Spinal cord (tissue), 10 donors: ENCODE data around the gene CEBPA. TPM values are rescaled to one million over a fixed set of nuclear protein-coding genes. Genes with fewer than 3 reads are reported as not detected.
"Not testable (repeated sequence)": the region's sequence is repeated elsewhere in the genome, so short reads cannot be mapped to it uniquely, and the experiment has no call there.

Experiments used
- DNase-seq, 6 donors: peaks; one replicate each; pipeline versions ENCODE4 v3.0.0 to v3.0.0-alpha.2; 2013 to 2015; ENCODE audit warnings: low spot score in 6 of 6, low read depth in 4 of 6
- H3K27ac ChIP-seq: one replicate; pipeline ENCODE4 v1.5.1; 2013; ENCODE audit warnings: low read depth, low read length, control low read depth
- H3K27me3 ChIP-seq: one replicate; pipeline ENCODE4 v1.6.1; 2013; ENCODE audit warnings: low read length; ENCODE audit not compliant: control insufficient read depth, insufficient read depth
- H3K36me3 ChIP-seq: one replicate; pipeline ENCODE4 v1.6.1; 2013; ENCODE audit warnings: low read length; ENCODE audit not compliant: control insufficient read depth, insufficient read depth
- H3K4me1 ChIP-seq: one replicate; pipeline ENCODE4 v1.6.1; 2013; ENCODE audit warnings: low read length; ENCODE audit not compliant: control insufficient read depth, insufficient read depth
- H3K4me3 ChIP-seq: one replicate; pipeline ENCODE4 v1.5.1; 2013; ENCODE audit warnings: low read depth, low read length, control low read depth
- H3K9me3 ChIP-seq: one replicate; pipeline ENCODE4 v1.6.1; 2013; ENCODE audit warnings: low read length; ENCODE audit not compliant: control insufficient read depth, insufficient read depth
- WGBS: methylation state at CpG from one replicate; pipeline ENCODE4 v1.1.5; 2013; ENCODE audit warnings: missing lambda C conversion rate; ENCODE audit not compliant: insufficient coverage; 5-methylcytosine and 5-hydroxymethylcytosine counted together
- polyA plus RNA-seq, 2 donors: library from polyadenylated mRNA; unstranded; fragments of 120-200 nt; gene quantifications; one replicate each; pipeline ENCODE4 v1.2.1, GENCODE V29; 2013; ENCODE audit not compliant: insufficient read length in 2 of 2
- total RNA-seq, 2 donors: library from RNA; depleted of rRNA in 1 of 2; stranded (reverse); fragments of 120-200 nt in 1 of 2; fragments of >200 nt in 1 of 2; gene quantifications; one replicate each; pipeline versions ENCODE4 v1.2.3 to v1.2.4, GENCODE V29; 2013 to 2014
- donor health status: healthy.

Gene CEBPA
- total and polyA plus RNA-seq, 4 donors: 5.1 to 6.7 (median 6.2) TPM

- 63% methylated on average over 6 of the region's 14 CpGs for WGBS
- Histone ChIP-seq H3K9me3 (no peaks in the 10 kb centered on the region), H3K27me3 (peaks cover 38% of the 10 kb centered on the region), H3K4me3 (no peak overlapping the region), H3K27ac (no peak overlapping the region), H3K36me3 (no peaks in the 10 kb centered on the region), H3K4me1 (peaks cover 38% of the 10 kb centered on the region)
- DNase-seq: no peak
Observed at GRCh38 chr19:33296488-33296971, 5.8 kb downstream of the CEBPA start.

GRCh38 chr19:33295621-33296487 lies 6.5 kb downstream of the CEBPA start:
- Histone ChIP-seq H3K27ac (no peak overlapping the region), H3K4me1 (peaks cover 39% of the 10 kb centered on the region), H3K4me3 (no peak overlapping the region), H3K27me3 (peaks cover 33% of the 10 kb centered on the region), H3K36me3 (no peaks in the 10 kb centered on the region), H3K9me3 (no peaks in the 10 kb centered on the region)
- no peak for DNase-seq
- 82% methylated on average over 11 of the region's 12 CpGs for WGBS

GRCh38 chr19:33295046-33295445 lies 7.3 kb downstream of the CEBPA start:
- H3K27me3 ChIP-seq: peaks cover 25% of the 10 kb centered on the region
- DNase-seq, H3K4me3 ChIP-seq, H3K9me3 ChIP-seq, H3K36me3 ChIP-seq, H3K27ac ChIP-seq: not testable (repeated sequence)
- WGBS: 85% methylated on average over 6 of the region's 7 CpGs
- H3K4me1 ChIP-seq: peaks cover 35% of the 10 kb centered on the region

- H3K27ac ChIP-seq: no peak overlapping the region
Observed at GRCh38 chr19:33294058-33294798, 8.1 kb downstream of the CEBPA start.

GRCh38 chr19:33293255-33294057 lies 8.9 kb downstream of the CEBPA start:
- Histone ChIP-seq H3K27ac (no peak overlapping the region), H3K4me3 (no peak overlapping the region), H3K27me3 (peaks cover 15% of the 10 kb centered on the region), H3K36me3 (no peaks in the 10 kb centered on the region), H3K9me3 (no peaks in the 10 kb centered on the region), H3K4me1 (peaks cover 31% of the 10 kb centered on the region)
- DNase-seq: peak in 3 of 6 donors; percentile 35 to 88 (median 65)
- 13% methylated on average over 18 of the region's 22 CpGs for WGBS

More at GRCh38 chr19:33294058-33294798, 8.1 kb downstream of the CEBPA start:
- Histone ChIP-seq H3K27me3 (peaks cover 17% of the 10 kb centered on the region), H3K4me3 (no peak overlapping the region), H3K9me3 (no peaks in the 10 kb centered on the region), H3K36me3 (no peaks in the 10 kb centered on the region), H3K4me1 (peaks cover 31% of the 10 kb centered on the region)
- DNase-seq: no peak
- 65% methylated on average over 7 of the region's 13 CpGs for WGBS

GRCh38 chr19:33292595-33293254 lies 9.6 kb downstream of the CEBPA start:
- H3K27me3 ChIP-seq: peaks cover 11% of the 10 kb centered on the region
- no peak overlapping the region for H3K4me3 ChIP-seq
- no peaks in the 10 kb centered on the region for H3K36me3 ChIP-seq
- H3K27ac ChIP-seq: no peak overlapping the region
- H3K4me1 ChIP-seq: peaks cover 31% of the 10 kb centered on the region
- no peaks in the 10 kb centered on the region for H3K9me3 ChIP-seq
- WGBS: 23% methylated on average over 15 of the region's 16 CpGs
- peak in 1 of 6 donors; percentile 38 for DNase-seq

GRCh38 chr19:33291623-33292534 lies 10.5 kb downstream of the CEBPA start:
- WGBS: 79% methylated on average over 12 of the region's 15 CpGs
- Histone ChIP-seq H3K27me3 (peaks cover 9% of the 10 kb centered on the region), H3K4me3 (no peak overlapping the region), H3K4me1 (peaks cover 31% of the 10 kb centered on the region), H3K27ac (no peak overlapping the region), H3K36me3 (no peaks in the 10 kb centered on the region), H3K9me3 (no peaks in the 10 kb centered on the region)
- DNase-seq: no peak

- no peak for DNase-seq
- Histone ChIP-seq H3K9me3 (no peaks in the 10 kb centered on the region), H3K4me3 (no peak overlapping the region), H3K27ac (no peak overlapping the region), H3K4me1 (peaks cover 31% of the 10 kb centered on the region), H3K27me3 (peaks cover 7% of the 10 kb centered on the region), H3K36me3 (no peaks in the 10 kb centered on the region)
- 86% methylated on average over 14 of the region's 14 CpGs for WGBS
Observed at GRCh38 chr19:33290956-33291622, 11.2 kb downstream of the CEBPA start.
